ENCODE results near the gene KIT.

GRCh38 chr4:54729256-54729655, 71.5 kb downstream of the KIT start:
- no peak for TF ChIP-seq CTCF (IDR thresholded peaks at IDR 0.05)
- TF ChIP-seq POLR2AphosphoS5 (IDR thresholded peaks at IDR 0.05) = no peak
- no peak for TF ChIP-seq POLR2A (IDR thresholded peaks at IDR 0.05)
